Occipital lobe (tissue), 2 donors: ENCODE measurements around the gene CNOT11. TPM values are rescaled to one million over a fixed set of nuclear protein-coding genes. Genes with fewer than 3 reads are reported as not detected.

ENCODE experiments used
- DNase-seq: peaks from one replicate; lab custom pipeline; 2025; lab: John Stamatoyannopoulos, UW
- total RNA-seq: library from RNA; depleted of rRNA; stranded (reverse); fragments of >200 nt; gene quantifications from one replicate; pipeline ENCODE4 v1.2.3, GENCODE V29; 2014

Gene CNOT11
- total RNA-seq, 1 donor from 2014 or later, result 10.9 TPM

DNA sequence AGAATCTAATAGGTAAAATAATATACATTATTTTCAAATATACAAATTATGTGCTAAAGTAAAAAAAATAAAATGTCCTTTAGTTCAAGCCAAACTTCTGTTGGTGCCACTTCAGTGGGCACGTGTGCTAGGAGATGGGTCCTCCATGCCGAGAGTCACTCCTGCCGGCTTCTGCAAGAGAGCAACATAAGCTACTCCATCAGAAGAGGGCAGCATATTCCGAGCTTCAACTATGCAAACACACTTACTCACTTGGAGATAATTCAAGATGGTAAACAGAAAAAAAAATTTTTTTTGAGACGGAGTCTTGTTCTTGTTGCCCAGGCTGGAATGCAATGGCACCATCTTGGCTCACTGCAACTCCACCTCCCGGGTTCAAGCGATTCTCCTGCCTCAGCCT, 24.4 kb downstream of the CNOT11 start:
- no peak for DNase-seq

- no peak for DNase-seq
These were observed 26.2 kb downstream of the CNOT11 start for GRCh38 chr2:101278925-101279324.

DNA sequence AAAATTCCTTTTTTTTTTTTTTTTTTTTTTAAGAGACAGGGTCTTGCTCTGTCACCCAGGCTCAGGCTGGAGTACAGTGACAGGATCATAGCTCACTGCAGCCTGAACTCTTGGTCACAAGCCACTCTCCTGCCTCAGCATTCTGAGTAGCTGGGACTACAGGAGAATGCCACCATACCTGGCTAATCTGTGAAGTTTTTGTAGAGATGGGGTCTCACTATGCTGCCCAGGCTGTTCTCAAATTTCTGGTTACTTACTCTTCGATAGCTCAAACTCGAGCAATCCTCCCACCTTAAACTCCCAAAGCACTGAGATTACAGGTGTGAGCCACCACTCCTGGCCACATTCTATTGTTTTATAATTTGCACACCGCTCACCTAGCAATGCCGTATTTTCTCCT, 28.8 kb downstream of the CNOT11 start:
- no peak for DNase-seq

DNA sequence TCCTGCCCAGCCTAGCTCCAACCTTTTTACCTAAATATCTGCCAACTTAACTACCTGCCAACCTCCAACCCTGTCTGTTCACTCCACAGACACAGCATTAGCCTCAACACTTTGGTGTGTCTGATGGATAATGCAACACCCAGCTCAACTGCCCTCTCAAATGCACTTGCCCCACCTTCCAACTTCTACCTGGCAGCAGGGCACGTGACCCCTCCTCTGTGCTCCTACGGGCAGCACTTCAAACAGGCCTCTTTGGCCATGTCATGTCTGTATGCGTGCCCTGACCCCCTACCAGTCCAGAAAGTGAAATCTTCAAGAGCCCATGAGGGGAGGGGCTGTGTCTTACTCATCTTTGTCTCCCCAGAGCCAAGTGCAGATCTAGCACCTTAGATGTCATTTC, 30.3 kb downstream of the CNOT11 start:
- no peak for DNase-seq

GRCh38 chr2:101286684-101287083, 34.0 kb downstream of the CNOT11 start:
- DNase-seq, result no peak

- DNase-seq, result no peak
These were observed 34.6 kb downstream of the CNOT11 start for GRCh38 chr2:101287303-101287702.

DNA sequence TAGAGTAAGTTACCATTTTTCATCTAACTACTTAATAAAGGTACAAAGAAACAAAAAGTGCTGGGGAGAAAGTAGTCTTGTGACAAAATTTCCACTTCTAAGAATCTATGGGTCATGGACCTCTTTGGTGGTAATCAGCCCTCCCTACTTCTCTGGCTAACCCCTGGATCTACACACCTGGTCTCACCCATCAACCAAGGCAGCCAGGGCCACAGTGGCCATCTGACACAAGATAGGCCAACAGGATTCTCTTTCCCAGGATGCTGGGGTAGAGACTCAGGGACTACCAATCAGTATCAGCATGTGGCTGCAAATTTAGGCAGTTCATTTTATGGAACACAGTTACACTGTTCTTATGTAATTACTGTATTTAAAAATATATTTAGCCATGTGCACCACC, 38.0 kb downstream of the CNOT11 start:
- no peak for DNase-seq

DNA sequence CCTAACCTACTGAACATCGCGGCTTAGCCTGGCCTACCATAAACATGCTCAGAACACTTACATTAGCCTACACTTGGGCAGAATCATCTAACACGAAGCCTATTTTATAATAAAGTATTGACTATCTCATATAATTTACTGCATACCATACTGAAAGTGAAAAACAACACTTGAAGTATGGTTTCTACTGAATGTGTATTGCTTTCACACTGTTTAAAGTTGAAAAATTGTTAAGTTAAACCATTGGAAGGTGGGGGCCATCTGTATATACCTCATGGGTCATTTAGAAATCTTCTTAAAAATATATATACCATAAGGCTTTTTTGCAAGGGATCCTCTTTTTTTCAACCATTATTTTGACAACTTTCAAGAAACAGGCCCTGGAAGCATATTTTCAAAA, 39.3 kb downstream of the CNOT11 start:
- DNase-seq, result no peak

DNA sequence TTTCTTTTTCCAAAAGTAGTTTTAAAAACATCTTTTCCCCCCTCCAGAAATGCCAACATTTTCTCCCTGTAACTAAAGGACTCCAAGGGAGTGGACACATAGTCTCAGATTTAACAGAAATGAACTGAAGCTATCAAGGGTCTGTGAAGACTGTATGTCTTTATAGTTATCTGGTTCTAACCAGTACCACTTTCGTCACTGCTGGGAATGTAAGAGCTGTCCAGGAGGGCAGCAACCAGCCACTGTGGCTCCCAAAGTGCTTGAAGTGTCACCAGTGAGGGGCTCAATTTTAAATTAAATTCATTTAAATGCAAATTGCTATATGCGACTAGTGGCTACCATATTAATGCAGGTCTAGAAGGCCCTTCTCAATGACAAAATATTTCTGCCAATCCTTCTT, 40.9 kb downstream of the CNOT11 start:
- DNase-seq, result no peak

DNA sequence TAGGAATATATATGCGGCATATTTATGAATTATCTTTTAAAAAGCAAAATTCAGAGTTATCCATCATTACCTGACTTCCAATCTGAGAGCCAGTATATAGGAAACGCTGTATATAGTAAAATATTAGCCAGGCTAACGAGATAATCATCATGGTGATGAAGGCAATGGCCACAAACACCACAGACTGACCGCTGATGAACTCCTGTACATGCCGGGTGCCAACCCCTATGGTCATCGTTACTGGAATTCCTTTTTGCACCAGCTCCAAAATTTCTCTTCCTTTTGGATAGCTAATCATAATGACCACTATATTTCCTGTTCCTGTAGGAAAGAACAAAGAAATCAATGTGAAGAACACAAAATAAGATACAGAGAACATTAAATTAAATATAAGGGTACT, 42.2 kb downstream of the CNOT11 start:
- DNase-seq, result no peak

GRCh38 chr2:101295895-101296294, 43.2 kb downstream of the CNOT11 start:
- no peak for DNase-seq

GRCh38 chr2:101296371-101296770, 43.7 kb downstream of the CNOT11 start:
- no peak for DNase-seq

- no peak for DNase-seq
These were observed 44.7 kb downstream of the CNOT11 start for GRCh38 chr2:101297383-101297782.

DNA sequence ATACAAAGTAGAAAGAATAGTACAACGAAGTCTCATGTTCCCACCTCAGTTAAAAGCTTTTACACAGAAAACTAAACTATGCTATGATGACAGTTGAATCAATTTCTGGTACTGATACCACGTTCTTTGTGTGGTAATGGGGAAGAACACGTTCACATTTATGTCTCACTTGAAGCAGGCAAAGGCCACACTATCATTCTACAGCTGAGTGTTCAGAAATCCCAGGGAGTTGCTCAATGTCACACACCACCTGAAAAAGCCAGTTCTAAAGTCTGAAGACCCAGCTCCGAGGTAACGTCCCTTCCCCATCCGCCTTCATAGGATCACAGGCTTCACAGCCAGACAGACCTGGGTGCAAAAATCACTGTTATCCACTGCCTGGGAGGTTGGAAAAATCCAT, 46.9 kb downstream of the CNOT11 start:
- DNase-seq, result no peak

- no peak for DNase-seq
These were observed 47.5 kb downstream of the CNOT11 start for GRCh38 chr2:101300164-101300563.

- DNase-seq, result no peak
These were observed 48.1 kb downstream of the CNOT11 start for GRCh38 chr2:101300836-101301235.

GRCh38 chr2:101302016-101302415, 49.3 kb downstream of the CNOT11 start:
- no peak for DNase-seq

DNA sequence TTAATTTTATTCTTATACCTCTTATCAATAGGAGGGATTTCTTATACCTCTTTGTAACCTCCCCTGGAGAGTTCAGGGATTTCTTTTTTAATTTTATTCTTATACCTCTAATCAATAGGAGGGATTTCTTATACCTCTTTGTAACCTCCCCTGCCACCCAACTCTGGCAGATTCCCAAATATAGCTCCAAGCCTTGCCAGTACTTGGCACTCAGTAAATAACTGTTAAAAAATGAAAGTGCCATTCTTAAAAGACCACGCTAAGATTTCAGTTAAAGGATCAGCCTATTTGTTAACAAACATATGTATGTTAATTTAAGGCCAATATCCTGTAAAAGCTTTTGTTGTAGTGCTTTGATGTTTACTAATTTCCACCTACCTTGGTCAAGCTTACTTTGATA, 51.0 kb downstream of the CNOT11 start:
- DNase-seq, result no peak

GRCh38 chr2:101305035-101305434, 52.3 kb downstream of the CNOT11 start:
- DNase-seq, result no peak

- DNase-seq, result no peak
These were observed 52.9 kb downstream of the CNOT11 start for GRCh38 chr2:101305492-101306078.

- no peak for DNase-seq
These were observed 53.7 kb downstream of the CNOT11 start for GRCh38 chr2:101306410-101306809.

DNA sequence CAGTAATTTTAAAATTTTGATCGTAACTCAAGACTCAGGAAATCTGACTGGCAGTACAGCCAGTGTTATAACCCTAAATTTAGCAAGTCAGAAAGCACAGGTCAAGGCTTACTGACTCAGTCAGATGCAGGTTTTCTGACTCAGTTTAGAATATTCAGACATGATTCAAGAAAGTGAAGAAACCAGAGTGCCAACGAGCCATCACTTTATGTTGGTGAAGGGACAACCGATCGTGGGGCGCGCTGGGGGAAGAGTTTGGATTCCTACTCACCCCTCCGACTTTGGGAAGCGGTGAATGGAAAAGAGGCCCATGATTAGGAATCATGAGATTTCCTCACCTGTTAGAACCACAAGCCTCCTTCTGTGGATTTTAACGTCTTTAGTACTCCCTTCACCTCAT, 54.8 kb downstream of the CNOT11 start:
- DNase-seq, result no peak

- no peak for DNase-seq
These were observed 55.3 kb downstream of the CNOT11 start for GRCh38 chr2:101307950-101308431.
